Hepatocyte (in vitro differentiated cells): ENCODE results near the gene COX4I1. TPM values are rescaled to one million over a fixed set of nuclear protein-coding genes. Genes with fewer than 3 reads are reported as not detected.

Experiments used
- DNase-seq: peaks from one replicate; pipeline ENCODE4 v3.0.0-alpha.2; 2016; ENCODE audit warnings: low spot score
- H2AFZ ChIP-seq: fragments of 200-600 bp; sonication (generic); 2 replicates; pipeline ENCODE4 v1.6.0; 2016; ENCODE audit warnings: antibody characterized with exemption, mild to moderate bottlenecking
- H3K27ac ChIP-seq: fragments of 200-600 bp; sonication (generic); 2 replicates; pipeline ENCODE4 v1.5.1; 2016; ENCODE audit warnings: mild to moderate bottlenecking
- H3K27me3 ChIP-seq: fragments of 200-600 bp; sonication (generic); 2 replicates; pipeline ENCODE4 v1.6.1; 2016
- H3K36me3 ChIP-seq: fragments of 200-600 bp; sonication (generic); replicated peaks from 2 replicates; pipeline ENCODE4 v1.5.1; 2016; ENCODE audit warnings: low read depth; ENCODE audit not compliant: insufficient read depth
- H3K4me1 ChIP-seq: fragments of 200-600 bp; sonication (generic); 2 replicates; pipeline ENCODE4 v1.5.1; 2016; ENCODE audit warnings: mild to moderate bottlenecking, moderate library complexity; ENCODE audit not compliant: insufficient read depth
- H3K4me2 ChIP-seq: fragments of 200-600 bp; sonication (generic); 2 replicates; pipeline ENCODE4 v1.6.0; 2016
- H3K4me3 ChIP-seq: fragments of 200-600 bp; sonication (generic); 2 replicates; pipeline ENCODE4 v1.5.1; 2016; ENCODE audit warnings: mild to moderate bottlenecking
- H3K79me2 ChIP-seq: fragments of 200-600 bp; sonication (generic); 2 replicates; pipeline ENCODE4 v1.6.0; 2017; ENCODE audit warnings: mild to moderate bottlenecking
- H3K9me2 ChIP-seq: fragments of 200-600 bp; sonication (generic); replicated peaks from 2 replicates; pipeline ENCODE4 v1.6.0; 2017; ENCODE audit warnings: mild to moderate bottlenecking; ENCODE audit not compliant: insufficient read depth
- H3K9me3 ChIP-seq: fragments of 200-600 bp; sonication (generic); 2 replicates; pipeline ENCODE4 v1.5.1; 2016; ENCODE audit warnings: low read depth, mild to moderate bottlenecking
- H4K20me1 ChIP-seq: fragments of 200-600 bp; sonication (generic); 2 replicates; pipeline ENCODE4 v1.6.0; 2016; ENCODE audit warnings: mild to moderate bottlenecking; ENCODE audit not compliant: insufficient read depth, poor library complexity, severe bottlenecking
- EZH2 ChIP-seq: fragments of 200-600 bp; sonication (generic); IDR thresholded peaks from 2 replicates; pipeline ENCODE4 v1.6.1; 2016; ENCODE audit warnings: antibody characterized with exemption, mild to moderate bottlenecking, borderline replicate concordance
- EZH2phosphoT487 ChIP-seq: fragments of 200-600 bp; sonication (generic); IDR thresholded peaks from one replicate; pipeline ENCODE4 v1.6.1; 2018; ENCODE audit warnings: antibody characterized with exemption, mild to moderate bottlenecking, low read depth, moderate library complexity; ENCODE audit not compliant: unreplicated experiment, severe bottlenecking
- WGBS: methylation state at CpG from one replicate; pipeline ENCODE4 v1.1.6; 2016; ENCODE audit warnings: low lambda C conversion rate; ENCODE audit errors: missing lambda C conversion rate; 5-methylcytosine and 5-hydroxymethylcytosine counted together
- polyA plus RNA-seq: library from polyadenylated mRNA; unstranded; fragments of >200 nt; fragmentation: Nextera tagmentation; extraction: Ambion mirVana; gene quantifications from 2 replicates; pipeline ENCODE4 v1.2.1, GENCODE V29; 2016
- total RNA-seq: library from RNA; depleted of rRNA; stranded (reverse); fragments of >200 nt; gene quantifications from 2 replicates; pipeline ENCODE4 v1.2.3, GENCODE V29; 2014
- TF ChIP-seq, protein P1 (sequence below): fragments of 200-600 bp; sonication (generic); IDR thresholded peaks from 2 replicates; pipeline ENCODE4 v1.5.1; 2016; ENCODE audit warnings: antibody characterized with exemption, mild to moderate bottlenecking; ENCODE audit not compliant: poor library complexity

The COX4I1 gene
- total and polyA plus RNA-seq, 2 experiments from 2014 or later = 449 to 655 TPM

DNA sequence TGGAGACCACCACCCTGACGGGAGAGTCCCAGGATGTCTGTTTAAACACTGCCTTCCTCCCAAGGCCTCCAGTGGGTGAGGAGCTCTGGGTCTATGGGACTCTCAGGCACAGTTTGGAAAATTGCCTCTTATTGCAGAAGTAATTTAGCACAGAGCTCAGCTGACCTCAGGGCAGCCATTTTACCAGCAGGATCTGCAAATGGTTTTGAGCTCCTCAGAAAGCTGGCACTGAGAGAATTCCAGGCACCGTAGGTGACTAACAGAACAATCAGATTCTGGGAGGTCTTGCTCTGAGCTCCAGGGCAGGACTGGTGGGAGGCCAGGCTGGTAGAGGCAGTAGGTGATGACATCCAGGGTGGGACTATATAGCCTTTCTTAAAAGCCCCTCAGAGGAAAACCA is 31.3 kb upstream of the COX4I1 start:
- Histone ChIP-seq H4K20me1 (no peaks in the 10 kb centered on the region), H3K27me3 (no peaks in the 10 kb centered on the region), H3K9me3 (no peaks in the 10 kb centered on the region), H3K9me2 (no peaks in the 10 kb centered on the region), H3K27ac (no peak overlapping the region), H3K36me3 (no peaks in the 10 kb centered on the region), H3K4me1 (no peaks in the 10 kb centered on the region), H3K79me2 (no peaks in the 10 kb centered on the region), H2AFZ (no peak overlapping the region), H3K4me2 (no peak overlapping the region), H3K4me3 (no peak overlapping the region)
- TF ChIP-seq EZH2 (no peak), EZH2phosphoT487 (no peak)
- TF ChIP-seq, protein P1, sequence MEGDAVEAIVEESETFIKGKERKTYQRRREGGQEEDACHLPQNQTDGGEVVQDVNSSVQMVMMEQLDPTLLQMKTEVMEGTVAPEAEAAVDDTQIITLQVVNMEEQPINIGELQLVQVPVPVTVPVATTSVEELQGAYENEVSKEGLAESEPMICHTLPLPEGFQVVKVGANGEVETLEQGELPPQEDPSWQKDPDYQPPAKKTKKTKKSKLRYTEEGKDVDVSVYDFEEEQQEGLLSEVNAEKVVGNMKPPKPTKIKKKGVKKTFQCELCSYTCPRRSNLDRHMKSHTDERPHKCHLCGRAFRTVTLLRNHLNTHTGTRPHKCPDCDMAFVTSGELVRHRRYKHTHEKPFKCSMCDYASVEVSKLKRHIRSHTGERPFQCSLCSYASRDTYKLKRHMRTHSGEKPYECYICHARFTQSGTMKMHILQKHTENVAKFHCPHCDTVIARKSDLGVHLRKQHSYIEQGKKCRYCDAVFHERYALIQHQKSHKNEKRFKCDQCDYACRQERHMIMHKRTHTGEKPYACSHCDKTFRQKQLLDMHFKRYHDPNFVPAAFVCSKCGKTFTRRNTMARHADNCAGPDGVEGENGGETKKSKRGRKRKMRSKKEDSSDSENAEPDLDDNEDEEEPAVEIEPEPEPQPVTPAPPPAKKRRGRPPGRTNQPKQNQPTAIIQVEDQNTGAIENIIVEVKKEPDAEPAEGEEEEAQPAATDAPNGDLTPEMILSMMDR = no peak
- no peak for DNase-seq
- WGBS = 13% methylated on average over 2 of the region's 2 CpGs

- WGBS = 91% methylated on average over 6 of the region's 6 CpGs
- Histone ChIP-seq H3K27ac (no peak overlapping the region), H3K27me3 (no peaks in the 10 kb centered on the region), H4K20me1 (no peaks in the 10 kb centered on the region), H2AFZ (no peak overlapping the region), H3K4me2 (no peak overlapping the region), H3K9me2 (no peaks in the 10 kb centered on the region), H3K79me2 (no peaks in the 10 kb centered on the region), H3K4me1 (no peaks in the 10 kb centered on the region), H3K36me3 (no peaks in the 10 kb centered on the region), H3K9me3 (no peaks in the 10 kb centered on the region), H3K4me3 (no peak overlapping the region)
- no peak for TF ChIP-seq EZH2phosphoT487
- no peak for TF ChIP-seq EZH2
- DNase-seq = no peak
Observed at GRCh38 chr16:85770741-85771140, 28.8 kb upstream of the COX4I1 start.

- TF ChIP-seq, protein P1 = no peak
- TF ChIP-seq EZH2 (no peak), EZH2phosphoT487 (no peak)
- no peak overlapping the region for H3K4me3 ChIP-seq
- H3K9me2 ChIP-seq = no peaks in the 10 kb centered on the region
- H3K36me3 ChIP-seq = no peaks in the 10 kb centered on the region
- no peaks in the 10 kb centered on the region for H3K79me2 ChIP-seq
- WGBS = 96% methylated on average over 6 of the region's 6 CpGs
- no peak overlapping the region for H3K4me2 ChIP-seq
- H4K20me1 ChIP-seq = no peaks in the 10 kb centered on the region
- H3K27me3 ChIP-seq = no peaks in the 10 kb centered on the region
- no peak overlapping the region for H3K27ac ChIP-seq
- H3K4me1 ChIP-seq = no peaks in the 10 kb centered on the region
- no peak overlapping the region for H2AFZ ChIP-seq
- no peaks in the 10 kb centered on the region for H3K9me3 ChIP-seq
- no peak for DNase-seq
Observed at GRCh38 chr16:85773044-85773443, 26.5 kb upstream of the COX4I1 start.

DNA sequence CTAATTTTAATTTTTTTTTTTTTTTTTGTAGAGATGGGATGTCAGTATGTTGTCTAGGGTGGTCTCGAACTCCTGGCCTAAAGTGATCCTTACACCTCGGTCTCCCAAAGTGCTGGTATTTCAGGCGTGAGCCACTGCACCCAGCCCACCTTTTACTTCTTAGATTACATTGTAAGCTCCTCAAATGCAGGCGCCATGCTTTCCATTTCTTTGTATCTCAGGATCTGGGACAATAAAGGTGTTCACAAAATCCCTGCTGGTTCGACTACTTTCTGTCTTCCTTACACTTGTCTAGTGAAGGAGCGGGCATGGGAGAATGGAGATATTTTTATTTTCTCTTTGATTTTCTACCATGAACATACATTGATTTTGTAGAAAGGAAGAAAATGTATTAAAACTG is 25.4 kb upstream of the COX4I1 start:
- H3K9me2 ChIP-seq = no peaks in the 10 kb centered on the region
- H3K27ac ChIP-seq = no peak overlapping the region
- H3K4me2 ChIP-seq = no peak overlapping the region

More for the DNA sequence above, 25.4 kb upstream of the COX4I1 start:
- TF ChIP-seq EZH2 (no peak), EZH2phosphoT487 (no peak)
- TF ChIP-seq, protein P1 = no peak
- Histone ChIP-seq H3K79me2 (no peaks in the 10 kb centered on the region), H3K4me3 (no peak overlapping the region), H3K4me1 (no peaks in the 10 kb centered on the region), H2AFZ (no peak overlapping the region), H3K36me3 (no peaks in the 10 kb centered on the region), H3K27me3 (no peaks in the 10 kb centered on the region), H4K20me1 (no peaks in the 10 kb centered on the region), H3K9me3 (no peaks in the 10 kb centered on the region)
- WGBS = 79% methylated on average over 6 of the region's 6 CpGs
- no peak for DNase-seq
